Hematopoietic multipotent progenitor cell treated with erythropoietin and hydrocortisone succinate and interleukin-3 and kit ligand, for 4 days (in vitro differentiated cells): Measurements from ENCODE around the gene NOMO2.
"Not testable (repeated sequence)": the region's sequence is repeated elsewhere in the genome, so short reads cannot be mapped to it uniquely, and the experiment has no call there.

ENCODE experiments used
- DNase-seq: peaks from one replicate; pipeline ENCODE4 v3.0.0-alpha.2; 2015

The NOMO2 gene

DNA sequence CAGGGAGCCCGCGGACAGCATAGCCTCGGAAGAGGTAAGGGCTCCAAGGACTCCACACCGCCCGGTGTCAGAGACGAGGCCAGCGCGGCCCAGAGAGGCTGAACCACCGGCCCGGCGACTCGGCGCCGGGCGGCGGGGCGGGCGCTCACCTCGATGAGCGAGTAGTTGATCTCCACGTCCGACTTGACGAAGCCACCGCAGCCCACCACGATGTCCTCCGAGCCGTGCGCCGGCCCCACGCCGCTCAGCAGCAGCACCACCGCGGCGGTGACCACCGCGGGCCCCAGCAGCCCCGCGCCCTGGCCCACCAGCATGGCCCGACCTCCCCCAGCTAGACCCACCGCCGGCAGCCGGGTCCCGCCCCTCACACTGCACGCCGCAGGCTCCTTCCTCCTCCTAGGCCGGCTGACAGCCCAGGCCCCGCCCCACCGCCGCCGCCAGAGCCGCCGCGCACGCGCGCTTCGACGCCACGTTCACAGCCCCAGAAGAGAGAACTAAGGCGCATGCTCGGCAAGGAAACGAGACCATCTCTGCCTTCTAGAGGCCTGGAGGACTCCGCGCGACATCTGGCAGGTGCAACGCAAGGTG, at the start of gene NOMO2:
Gene NOMO2 (minus strand): TSS at position 371 of the 588 bp plus-strand sequence. CDS start 57 bp downstream, at position 314.
- peak; percentile 17 for DNase-seq

DNA sequence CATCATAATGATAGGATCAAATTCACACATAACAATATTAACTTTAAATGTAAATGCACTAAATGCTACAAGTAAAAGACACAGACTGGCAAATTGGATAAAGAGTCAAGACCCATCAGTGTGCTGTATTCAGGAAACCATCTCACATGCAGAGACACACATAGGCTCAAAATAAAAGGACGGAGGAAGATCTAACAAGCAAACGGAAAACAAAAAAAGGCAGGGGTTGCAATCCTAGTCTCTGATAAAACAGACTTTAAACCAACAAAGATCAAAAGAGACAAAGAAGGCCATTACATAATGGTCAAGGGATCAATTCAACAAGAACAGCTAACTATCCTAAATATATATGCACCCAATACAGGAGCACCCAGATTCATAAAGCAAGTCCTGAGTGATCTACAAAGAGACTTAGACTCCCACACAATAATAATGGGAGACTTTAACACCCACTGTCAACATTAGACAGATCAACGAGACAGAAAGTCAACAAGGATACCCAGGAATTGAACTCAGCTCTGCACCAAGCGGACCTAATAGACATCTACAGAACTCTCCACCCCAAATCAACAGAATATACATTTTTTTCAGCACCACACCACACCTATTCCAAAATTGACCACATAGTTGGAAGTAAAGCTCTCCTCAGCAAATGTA, 48.4 kb upstream of the NOMO2 start:
- not testable (repeated sequence) for DNase-seq

DNA sequence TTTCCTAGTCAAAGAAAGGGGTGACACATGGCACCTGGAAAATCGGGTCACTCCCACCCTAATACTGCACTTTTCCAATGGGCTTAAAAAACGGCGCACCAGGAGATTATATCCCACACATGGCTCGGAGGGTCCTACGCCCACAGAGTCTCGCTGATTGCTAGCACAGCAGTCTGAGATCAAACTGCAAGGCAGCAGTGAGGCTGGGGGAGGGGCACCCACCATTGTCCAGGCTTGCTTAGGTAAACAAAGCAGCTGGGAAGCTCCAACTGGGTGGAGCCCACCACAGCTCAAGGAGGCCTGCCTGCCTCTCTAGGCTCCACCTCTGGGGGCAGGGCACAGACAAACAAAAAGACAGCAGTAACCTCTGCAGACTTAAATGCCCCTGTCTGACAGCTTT, 46.4 kb upstream of the NOMO2 start:
- DNase-seq: not testable (repeated sequence)

DNA sequence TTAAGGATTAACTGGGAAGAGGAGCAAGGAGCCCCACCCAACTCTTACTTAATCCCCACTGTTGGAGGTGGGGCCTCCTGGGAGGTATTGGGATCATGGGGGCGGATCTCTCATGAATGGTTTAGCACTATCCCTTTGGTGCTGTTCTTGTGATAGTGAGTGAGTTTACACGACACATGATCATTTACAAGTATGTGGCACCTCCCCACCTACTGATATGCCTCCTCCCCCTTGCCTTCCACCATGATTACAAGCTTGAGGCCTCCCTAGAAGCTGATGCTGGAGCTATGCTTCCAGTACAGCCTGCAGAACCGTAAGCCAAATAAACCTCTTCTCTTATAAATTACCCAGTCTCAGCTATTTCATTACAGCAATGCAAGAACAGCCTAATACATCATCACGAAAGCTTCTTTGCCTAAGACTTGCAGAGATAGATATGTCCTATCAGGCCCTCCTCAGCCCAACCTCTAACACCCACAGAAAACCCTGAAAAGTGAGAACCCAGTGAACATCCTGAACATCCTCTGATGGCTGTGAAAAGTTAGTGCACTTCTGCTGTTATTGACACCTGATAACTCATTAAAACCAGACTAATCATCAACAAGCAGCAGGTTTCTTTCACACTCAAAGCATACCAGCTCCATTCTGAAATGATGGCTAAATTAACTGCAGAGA, 41.8 kb upstream of the NOMO2 start:
- not testable (repeated sequence) for DNase-seq

DNA sequence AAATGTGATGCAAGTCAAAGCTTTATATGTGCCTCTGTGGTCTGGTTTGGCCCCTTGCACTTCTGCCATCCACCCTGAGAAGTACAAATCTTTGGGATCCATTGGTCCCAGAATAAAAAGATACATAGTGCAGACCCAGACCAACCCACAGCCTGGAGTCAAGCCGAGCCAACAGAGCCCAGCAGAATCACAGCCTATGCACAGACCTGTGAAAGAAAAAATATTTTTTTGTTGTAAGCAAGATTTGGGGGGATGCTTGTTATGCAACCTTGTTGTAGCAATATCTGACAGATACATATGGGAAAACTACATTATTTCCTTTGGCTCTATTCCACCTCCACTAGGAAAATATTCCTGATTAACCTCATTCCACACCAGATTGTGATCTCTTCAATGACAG, 36.7 kb upstream of the NOMO2 start:
- not testable (repeated sequence) for DNase-seq

- DNase-seq: not testable (repeated sequence)
Observed at GRCh38 chr16:18597734-18598133, 35.8 kb upstream of the NOMO2 start.

DNA sequence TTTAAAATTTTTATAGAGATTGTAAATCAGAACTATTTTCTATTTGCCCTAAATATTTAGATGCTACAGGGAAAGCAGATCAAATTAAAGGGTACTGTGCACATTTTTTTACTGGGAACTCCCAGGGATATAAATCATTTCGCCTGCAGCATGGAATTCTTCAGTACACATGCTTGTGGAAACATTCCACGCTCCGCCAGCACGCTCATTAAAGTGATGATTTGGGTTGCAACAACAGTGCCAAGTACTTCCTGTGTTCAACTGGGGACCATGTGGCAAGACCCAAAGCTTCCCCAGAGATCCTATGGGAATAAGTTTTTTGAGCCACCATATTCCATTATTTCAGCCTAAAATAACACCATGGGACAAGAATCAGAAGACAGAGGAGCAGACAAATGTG, 35.4 kb upstream of the NOMO2 start:
- DNase-seq: not testable (repeated sequence)

- DNase-seq: not testable (repeated sequence)
Observed at GRCh38 chr16:18595796-18596195, 33.9 kb upstream of the NOMO2 start.

GRCh38 chr16:18594880-18595279, 33.0 kb upstream of the NOMO2 start:
- DNase-seq: not testable (repeated sequence)

GRCh38 chr16:18593904-18594303, 32.0 kb upstream of the NOMO2 start:
- not testable (repeated sequence) for DNase-seq

GRCh38 chr16:18592982-18593381, 31.1 kb upstream of the NOMO2 start:
- not testable (repeated sequence) for DNase-seq

- DNase-seq: peak; percentile 69
Observed at GRCh38 chr16:18591908-18592307, 30.0 kb upstream of the NOMO2 start.

DNA sequence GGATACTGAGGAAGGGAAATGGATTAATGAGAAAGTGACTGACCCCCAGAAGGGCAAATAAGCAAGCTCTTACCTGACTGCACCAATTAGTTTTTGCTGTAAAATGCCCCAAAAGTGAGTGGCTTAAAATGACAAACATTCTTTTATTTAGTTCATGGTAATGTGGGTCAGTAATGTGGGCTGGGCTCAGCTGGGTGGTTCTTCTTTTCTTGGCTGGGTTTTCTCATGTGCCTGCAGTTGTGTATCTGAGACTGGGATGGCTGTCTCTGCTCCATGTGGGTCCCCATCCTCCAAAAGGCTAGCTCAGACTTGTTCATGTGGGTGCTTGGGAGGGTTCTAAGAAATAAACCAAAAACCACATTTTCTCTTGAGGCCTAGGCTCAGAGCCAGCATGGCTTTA, 29.5 kb upstream of the NOMO2 start:
- DNase-seq: not testable (repeated sequence)

GRCh38 chr16:18589806-18590205, 27.9 kb upstream of the NOMO2 start:
- peak; percentile 43 for DNase-seq

DNA sequence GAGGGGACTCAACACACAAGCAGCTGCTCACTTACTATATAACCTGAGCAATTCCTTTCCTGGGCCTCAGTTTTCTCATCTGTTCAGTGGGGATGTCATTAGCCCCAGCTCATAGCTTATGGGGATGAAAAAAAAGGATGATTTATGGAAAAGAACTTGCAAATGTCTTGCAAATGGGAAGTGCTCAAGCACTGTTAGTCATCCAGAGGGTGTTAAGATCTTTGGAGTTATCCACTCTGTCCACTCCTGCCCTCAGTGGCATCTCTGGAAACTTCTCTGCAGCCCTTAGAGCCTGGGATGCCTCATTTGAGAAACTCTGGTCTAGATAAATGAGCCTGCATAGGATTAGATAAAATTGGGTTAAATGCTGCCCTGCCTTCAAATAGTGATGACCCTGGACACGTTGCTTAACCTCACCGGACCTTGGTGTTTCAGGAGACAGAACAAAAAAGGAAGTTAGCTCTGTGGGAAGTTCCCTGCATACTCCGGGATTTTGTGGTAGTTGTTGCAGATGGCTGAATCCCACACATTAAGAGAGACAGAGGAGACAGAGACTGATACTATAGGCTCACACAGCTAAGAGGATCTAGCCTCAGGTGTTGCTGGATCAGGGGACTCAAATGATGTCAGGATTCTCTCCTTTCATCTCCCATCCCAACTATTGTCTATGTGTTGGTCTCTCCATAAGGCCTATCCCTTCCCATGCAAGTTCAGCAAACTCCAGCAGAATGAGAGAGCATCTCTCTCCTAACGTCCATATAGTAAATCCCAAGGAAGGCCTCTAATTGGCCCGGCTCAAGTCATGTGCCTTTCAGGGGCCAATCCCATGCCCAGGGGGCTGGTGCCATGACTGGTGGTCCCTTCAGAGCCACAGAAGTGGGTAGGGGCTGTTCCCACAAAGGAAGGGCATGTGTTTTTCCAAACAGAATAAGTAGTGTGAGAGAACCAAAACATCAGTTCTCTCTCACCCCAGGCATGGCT, 25.0 kb upstream of the NOMO2 start:
- DNase-seq: not testable (repeated sequence)

- not testable (repeated sequence) for DNase-seq
Observed at GRCh38 chr16:18585789-18586188, 23.9 kb upstream of the NOMO2 start.

DNA sequence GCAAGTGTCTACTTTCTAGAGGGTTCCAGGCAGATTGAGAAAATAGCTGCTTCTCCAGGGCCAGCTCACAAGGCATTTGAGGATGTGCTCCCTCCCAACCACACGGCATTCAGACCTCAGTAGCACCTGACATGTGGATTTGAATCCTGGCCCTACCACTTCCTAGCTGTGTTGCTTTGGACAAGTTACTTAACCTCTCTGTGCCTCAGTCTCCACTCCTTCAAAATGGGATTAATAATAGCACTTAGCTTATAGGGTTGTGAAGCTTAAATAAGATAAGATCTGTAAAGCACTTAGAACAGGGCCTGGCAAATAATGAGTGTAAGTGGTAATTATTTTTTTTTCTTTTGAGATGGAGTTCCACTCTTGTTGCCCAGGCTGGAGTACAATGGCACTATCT, 21.0 kb upstream of the NOMO2 start:
- no peak for DNase-seq

DNA sequence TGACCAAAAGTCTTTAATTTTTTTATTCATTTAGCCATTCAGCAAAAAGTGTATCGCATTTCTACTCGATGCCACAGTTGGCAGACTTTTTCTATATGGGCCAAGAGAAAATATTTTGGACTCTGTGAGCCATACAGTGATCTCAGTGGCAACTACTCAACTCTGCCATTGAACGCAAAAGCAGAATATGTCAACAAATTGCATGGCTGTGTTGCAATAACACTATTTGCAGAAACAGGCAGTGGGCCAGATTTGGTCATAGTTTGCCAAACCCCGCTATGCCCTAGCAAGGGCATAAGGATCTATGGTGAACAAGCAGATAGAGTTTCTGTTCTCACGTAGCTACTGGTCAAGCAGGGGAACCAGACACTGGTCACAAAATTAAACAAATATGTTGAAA, 18.5 kb upstream of the NOMO2 start:
- DNase-seq: not testable (repeated sequence)

- DNase-seq: not testable (repeated sequence)
Observed at GRCh38 chr16:18579261-18579660, 17.4 kb upstream of the NOMO2 start.

DNA sequence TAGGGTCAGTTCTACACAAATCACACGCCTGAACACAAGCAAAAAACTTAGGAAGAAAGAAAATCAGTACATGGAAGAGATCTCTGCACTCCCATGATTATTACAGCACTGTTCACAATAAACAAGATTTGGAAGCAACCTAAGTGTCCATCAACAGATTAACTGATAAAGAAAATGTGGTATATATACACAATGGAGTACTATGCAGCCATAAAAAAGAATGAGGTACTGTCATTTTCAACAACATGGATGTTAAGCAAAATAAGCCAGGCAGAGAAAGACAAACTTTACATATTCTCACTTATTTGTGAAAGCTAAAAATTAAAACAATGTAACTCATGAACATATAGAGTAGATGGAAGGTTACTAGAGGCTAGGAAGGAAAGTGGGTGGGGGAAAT, 16.0 kb upstream of the NOMO2 start:
- not testable (repeated sequence) for DNase-seq

DNA sequence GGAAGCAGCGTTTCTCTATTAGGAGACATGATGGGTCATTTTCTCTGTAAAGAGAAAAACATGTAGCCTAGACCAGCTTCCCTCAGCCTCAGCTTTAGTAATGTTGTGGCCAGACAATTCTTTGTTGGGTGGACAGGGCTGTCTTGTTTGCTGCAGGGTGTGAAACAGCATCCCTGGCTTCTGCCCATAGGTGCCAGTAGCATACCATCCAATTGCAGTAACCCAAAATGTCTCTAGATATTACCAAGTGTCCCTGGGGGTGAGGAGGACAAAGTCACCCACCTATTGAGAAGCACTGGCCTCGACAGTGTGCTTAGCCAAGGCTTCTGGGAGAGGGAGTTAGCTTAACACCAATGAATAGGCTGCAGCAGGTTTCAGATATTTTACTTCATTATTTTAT, 14.0 kb upstream of the NOMO2 start:
- DNase-seq: not testable (repeated sequence)

DNA sequence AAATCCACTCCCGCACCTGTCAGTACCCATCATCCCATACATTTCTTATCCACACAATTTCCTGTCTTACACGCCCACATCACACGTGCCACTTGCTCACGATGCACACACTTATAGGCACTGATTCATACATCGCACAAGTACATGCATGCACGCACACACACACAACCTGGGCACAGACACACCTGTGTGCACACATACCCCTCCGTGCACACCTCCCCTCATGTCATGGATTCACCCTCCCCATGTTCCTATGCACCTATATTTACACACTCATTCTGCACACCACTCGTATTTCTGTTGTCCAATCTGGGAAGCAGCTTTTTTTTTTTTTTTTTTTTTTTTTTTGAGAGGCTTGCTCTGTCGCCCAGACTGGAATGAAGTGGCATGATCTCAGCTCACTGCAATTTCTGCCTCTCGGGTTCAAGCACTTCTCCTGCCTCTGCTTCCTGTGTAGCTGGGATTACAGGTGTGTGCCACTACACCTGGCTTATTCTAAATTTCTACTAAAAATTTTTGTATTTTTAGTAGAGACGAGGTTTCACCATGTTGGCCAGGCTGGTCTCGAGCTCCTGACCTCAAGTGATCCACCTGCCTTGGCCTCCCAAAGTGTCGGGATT, 13.5 kb upstream of the NOMO2 start:
- DNase-seq: not testable (repeated sequence)
